Nephron (organoid): ENCODE data around the gene CD248.

Experiments
- H3K27ac Mint-ChIP-seq, 3 experiments: 2 replicates each; pipeline ENCODE4 v1.8.0; 2020; ENCODE audit warnings: mixed read lengths in 3 of 3, mild to moderate bottlenecking in 2 of 3, moderate library complexity in 1 of 3
- H3K27me3 Mint-ChIP-seq: 2 replicates; pipeline ENCODE4 v1.8.0; 2021; ENCODE audit warnings: low read depth, mild to moderate bottlenecking, moderate library complexity, mixed read lengths
- H3K36me3 Mint-ChIP-seq: 2 replicates; pipeline ENCODE4 v1.8.0; 2020; ENCODE audit warnings: low read depth, mixed read lengths
- H3K4me1 Mint-ChIP-seq: 2 replicates; pipeline ENCODE4 v1.8.0; 2020; ENCODE audit warnings: mixed read lengths
- H3K4me3 Mint-ChIP-seq, 3 experiments: 2 replicates each; pipeline ENCODE4 v1.8.0; 2020; ENCODE audit warnings: mild to moderate bottlenecking in 3 of 3, mixed read lengths in 3 of 3, moderate library complexity in 2 of 3
- H3K9me3 Mint-ChIP-seq: 2 replicates; pipeline ENCODE4 v1.8.0; 2020; ENCODE audit warnings: mixed read lengths
- TF ChIP-seq, protein P1 (sequence below), 3 experiments: fragments of 200-600 bp; sonication (generic); IDR thresholded peaks; one replicate each; pipeline ENCODE4 v1.5.0; 2021; ENCODE audit warnings: antibody characterized with exemption in 3 of 3; ENCODE audit not compliant: unreplicated experiment in 3 of 3

The CD248 gene

DNA sequence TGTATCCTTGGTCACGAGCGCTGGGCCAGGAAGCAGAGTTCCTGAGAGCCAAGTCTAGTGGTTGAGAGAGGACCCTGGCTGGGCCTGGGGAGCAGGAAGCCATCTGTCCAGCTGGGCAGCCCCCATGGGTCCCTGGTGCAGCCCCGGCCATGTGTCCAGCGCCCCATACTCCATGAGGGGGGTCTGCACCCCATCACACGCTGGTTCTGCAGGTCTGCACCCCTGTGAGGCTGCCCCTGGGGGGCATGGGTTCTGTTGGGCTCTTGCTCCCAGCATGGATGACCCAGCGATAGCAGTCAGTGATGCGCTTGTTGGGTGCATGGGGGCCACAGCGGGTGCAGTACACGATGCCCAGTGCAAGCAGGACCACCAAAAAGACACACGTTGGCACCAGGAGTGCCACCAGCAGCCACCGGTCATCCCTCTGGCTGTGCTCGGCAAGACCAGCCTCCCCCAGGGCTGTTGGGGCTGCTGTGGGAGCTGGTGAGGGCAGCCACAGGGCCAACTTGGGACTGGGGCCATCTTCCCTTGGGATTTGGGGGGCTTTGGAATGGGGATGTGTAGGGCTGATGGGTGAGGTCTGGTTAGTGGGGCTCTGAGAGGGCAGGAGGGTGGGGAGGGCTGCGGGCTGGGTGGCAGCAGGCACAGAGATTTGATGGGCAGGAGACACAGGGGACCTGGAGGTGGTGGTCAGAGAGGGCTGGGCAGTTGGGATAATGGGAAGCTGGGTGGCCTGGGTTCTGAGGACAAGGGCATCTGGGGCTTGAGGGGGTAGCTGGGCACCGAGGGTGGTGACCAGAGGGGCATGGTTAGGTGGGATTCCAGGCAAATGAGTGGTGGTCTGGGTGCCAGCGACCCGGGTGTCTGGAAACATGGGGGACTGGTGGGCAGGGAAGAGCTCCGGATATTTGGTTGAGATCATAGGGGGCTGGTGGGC is 2.0 kb downstream of the CD248 start:
- Mint-ChIP-seq H3K4me3 (peak overlapping the region; percentile 89 to 91 (median 91)), H3K36me3 (peaks cover 4% of the 10 kb centered on the region), H3K9me3 (peaks cover 3% of the 10 kb centered on the region), H3K27me3 (peaks cover 14% of the 10 kb centered on the region), H3K27ac (peak overlapping the region; percentile 94 to 98 (median 95)), H3K4me1 (peaks cover 40% of the 10 kb centered on the region)
- TF ChIP-seq, protein P1, sequence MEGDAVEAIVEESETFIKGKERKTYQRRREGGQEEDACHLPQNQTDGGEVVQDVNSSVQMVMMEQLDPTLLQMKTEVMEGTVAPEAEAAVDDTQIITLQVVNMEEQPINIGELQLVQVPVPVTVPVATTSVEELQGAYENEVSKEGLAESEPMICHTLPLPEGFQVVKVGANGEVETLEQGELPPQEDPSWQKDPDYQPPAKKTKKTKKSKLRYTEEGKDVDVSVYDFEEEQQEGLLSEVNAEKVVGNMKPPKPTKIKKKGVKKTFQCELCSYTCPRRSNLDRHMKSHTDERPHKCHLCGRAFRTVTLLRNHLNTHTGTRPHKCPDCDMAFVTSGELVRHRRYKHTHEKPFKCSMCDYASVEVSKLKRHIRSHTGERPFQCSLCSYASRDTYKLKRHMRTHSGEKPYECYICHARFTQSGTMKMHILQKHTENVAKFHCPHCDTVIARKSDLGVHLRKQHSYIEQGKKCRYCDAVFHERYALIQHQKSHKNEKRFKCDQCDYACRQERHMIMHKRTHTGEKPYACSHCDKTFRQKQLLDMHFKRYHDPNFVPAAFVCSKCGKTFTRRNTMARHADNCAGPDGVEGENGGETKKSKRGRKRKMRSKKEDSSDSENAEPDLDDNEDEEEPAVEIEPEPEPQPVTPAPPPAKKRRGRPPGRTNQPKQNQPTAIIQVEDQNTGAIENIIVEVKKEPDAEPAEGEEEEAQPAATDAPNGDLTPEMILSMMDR (IDR thresholded peaks at IDR 0.05; ENCODE audit: unreplicated experiment in 3 of 3), result no peak

DNA sequence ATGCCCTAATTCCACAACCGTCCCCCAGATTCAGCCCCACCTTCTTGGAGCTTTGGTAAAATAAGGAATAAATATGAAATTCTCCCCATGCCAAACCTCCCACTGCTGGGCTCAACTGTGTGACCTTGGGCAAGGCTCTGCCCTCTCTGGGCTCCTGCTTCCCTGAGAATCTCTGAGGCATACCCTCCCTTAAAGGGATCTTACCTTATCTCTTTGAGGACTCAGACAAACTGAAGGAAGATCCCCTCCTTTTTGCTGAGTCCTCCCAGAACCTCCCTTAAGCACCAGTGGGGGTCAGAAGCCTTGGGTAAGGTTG is 2.7 kb downstream of the CD248 start:
- H3K27ac Mint-ChIP-seq, result peak overlapping the region; percentile 94 to 98 (median 95)
- peaks cover 17% of the 10 kb centered on the region for H3K27me3 Mint-ChIP-seq
- peak overlapping the region; percentile 89 to 91 (median 91) for H3K4me3 Mint-ChIP-seq
- H3K36me3 Mint-ChIP-seq, result peaks cover 4% of the 10 kb centered on the region
- TF ChIP-seq, protein P1 (IDR thresholded peaks at IDR 0.05; ENCODE audit: unreplicated experiment in 3 of 3), result no peak
- H3K9me3 Mint-ChIP-seq, result peaks cover 3% of the 10 kb centered on the region
- peaks cover 35% of the 10 kb centered on the region for H3K4me1 Mint-ChIP-seq

DNA sequence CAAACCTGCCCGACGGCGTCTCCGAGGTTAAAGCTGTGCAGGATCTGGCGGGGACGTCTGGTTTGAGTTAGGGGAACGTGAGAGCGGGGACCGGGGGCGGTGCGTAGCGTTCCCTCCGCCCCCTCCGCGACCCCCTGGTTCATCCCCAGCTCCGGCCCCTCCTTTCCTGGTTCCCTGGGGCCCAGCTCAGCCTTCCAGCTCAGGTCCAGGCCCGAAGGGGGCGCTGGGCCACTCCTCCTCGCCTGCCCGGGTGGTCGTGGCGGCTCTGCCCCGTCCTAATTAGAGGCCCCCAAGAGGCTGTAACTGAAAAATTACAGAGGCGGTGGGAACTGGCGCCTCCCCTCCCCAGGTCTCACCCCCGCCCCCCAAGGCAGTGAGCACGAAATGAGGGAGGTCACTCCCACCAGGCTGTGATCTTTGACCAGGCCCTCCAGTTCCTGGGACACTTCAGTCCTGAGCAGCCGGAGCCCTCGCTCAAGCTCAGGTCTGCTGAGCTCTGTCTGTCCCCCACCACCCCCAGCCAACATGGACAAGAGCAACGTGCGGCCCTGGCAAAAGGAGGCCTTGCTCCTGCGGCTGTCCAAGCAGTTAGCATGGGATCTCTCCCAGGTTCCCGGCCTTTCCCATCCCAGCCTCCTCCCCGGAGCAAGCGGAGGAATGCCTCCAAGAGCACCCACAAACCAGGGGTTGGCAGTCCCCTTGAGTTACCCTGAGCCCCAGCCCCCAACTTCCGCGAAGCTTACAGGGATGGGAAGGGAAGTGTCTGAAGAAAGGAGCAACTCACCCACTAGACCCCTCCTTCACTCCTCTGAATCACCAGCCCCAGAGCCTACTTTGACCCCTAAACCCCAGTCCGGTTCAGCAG is 3.3 kb downstream of the CD248 start:
- TF ChIP-seq, protein P1 (IDR thresholded peaks at IDR 0.05; ENCODE audit: unreplicated experiment in 3 of 3), result peak; percentile 30 to 38 (median 32)
- peaks cover 29% of the 10 kb centered on the region for H3K4me1 Mint-ChIP-seq
- H3K9me3 Mint-ChIP-seq, result peaks cover under 1% of the 10 kb centered on the region
- peak overlapping the region; percentile 94 to 98 (median 95) for H3K27ac Mint-ChIP-seq
- peak overlapping the region; percentile 89 to 91 (median 91) for H3K4me3 Mint-ChIP-seq
- peaks cover 4% of the 10 kb centered on the region for H3K36me3 Mint-ChIP-seq
- H3K27me3 Mint-ChIP-seq, result peaks cover 17% of the 10 kb centered on the region

DNA sequence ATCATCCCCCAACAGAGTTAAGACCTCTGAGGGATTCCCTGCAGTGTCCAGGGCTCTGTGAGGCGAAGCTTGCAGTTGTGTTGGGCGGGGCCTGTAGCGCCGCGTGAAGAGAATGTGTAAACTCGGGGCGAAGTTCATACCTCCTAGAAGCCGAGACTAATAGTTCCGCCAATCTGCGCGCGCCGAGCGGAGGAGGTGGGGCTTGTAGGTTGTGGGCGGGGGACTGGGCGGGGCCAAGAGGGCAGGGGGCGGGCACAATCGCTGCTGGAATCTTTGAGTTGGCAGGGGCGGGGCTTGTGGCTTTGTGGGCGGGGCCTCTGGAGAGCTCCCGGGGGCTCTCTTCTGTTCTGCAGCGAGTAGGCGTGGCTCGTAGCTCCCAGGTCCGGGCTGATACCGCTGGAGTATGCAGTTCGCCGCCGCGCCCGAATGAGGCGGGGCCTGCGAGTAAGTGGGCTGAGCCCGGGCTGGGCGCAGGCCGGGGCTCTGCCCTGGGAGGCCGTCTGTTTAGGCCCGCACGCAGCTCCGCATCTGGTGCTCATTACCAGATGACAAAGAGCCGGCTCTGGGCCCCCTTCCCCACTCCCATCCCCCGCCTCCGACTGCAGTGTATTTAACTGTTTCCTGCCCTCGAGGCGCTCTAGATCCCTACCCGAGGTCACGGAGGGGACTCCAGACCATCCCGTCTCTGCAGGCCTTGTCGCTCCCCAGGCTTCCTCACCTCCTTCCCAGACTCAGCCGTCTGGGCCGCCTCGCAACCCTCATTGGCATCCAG is 4.1 kb downstream of the CD248 start:
- Mint-ChIP-seq H3K36me3 (peaks cover 4% of the 10 kb centered on the region), H3K4me3 (peak overlapping the region; percentile 89 to 91 (median 91)), H3K27me3 (peaks cover 20% of the 10 kb centered on the region), H3K9me3 (no peaks in the 10 kb centered on the region), H3K27ac (peak overlapping the region; percentile 94 to 98 (median 95)), H3K4me1 (peaks cover 22% of the 10 kb centered on the region)
- TF ChIP-seq, protein P1 (IDR thresholded peaks at IDR 0.05; ENCODE audit: unreplicated experiment in 3 of 3), result no peak

DNA sequence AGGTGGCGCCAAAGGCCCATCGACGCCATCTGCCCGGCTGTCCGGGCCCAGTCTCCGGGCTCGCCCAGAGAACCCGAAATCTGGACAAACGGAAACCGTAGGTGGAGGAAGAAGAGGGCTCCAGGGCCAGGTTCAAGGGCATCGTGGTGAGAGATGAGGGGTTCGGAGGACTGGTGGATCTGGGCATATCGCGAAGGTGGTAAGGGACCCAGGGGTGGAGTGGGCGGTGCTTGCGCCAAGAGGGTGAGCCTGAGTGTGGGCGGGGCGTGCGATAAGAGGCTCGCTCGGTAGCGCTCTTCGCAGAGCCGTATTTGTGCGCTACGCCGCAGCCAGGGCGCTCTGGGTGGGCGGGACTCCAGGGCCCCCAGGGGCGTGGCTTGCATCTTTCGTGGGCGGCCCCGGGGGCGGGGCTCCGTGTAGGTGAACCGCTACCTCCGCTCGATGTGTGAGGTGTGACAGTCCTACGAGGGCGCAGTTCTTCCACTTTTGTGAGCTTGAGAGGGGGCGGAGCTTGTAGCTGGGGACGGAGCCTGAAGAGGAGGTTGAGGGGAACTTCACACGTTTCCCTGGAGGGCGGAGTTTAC is 4.8 kb downstream of the CD248 start:
- peaks cover 16% of the 10 kb centered on the region for H3K27me3 Mint-ChIP-seq
- TF ChIP-seq, protein P1 (IDR thresholded peaks at IDR 0.05; ENCODE audit: unreplicated experiment in 3 of 3), result peak in 2 of 3 experiments; percentile 48 to 95
- H3K36me3 Mint-ChIP-seq, result peaks cover 4% of the 10 kb centered on the region
- peaks cover 15% of the 10 kb centered on the region for H3K4me1 Mint-ChIP-seq
- H3K9me3 Mint-ChIP-seq, result no peaks in the 10 kb centered on the region
- H3K4me3 Mint-ChIP-seq, result peak overlapping the region; percentile 89 to 91 (median 91)
- peak overlapping the region; percentile 94 to 98 (median 95) for H3K27ac Mint-ChIP-seq
